ENCODE results near the gene APOM. TPM values are rescaled to one million over a fixed set of nuclear protein-coding genes. Genes with fewer than 3 reads are reported as not detected.

APOM gene
- total and polyA plus RNA-seq, 10 donors = 0.66 to 9.7 (median 2.8) TPM

- Histone ChIP-seq H3K27me3 (replicated peaks in 1 of 7) (no peaks in the 10 kb centered on the region), H3K9me3 (no peaks in the 10 kb centered on the region), H3K36me3 (peaks cover 0 to 53% (median 23%) of the 10 kb centered on the region in 6 donors), H3K4me3 (no peak overlapping the region), H3K27ac (peak overlapping the region in 4 of 8 donors; percentile 95 to 98 (median 96)), H3K4me1 (peaks cover 54 to 85% (median 76%) of the 10 kb centered on the region in 6 donors)
- DNase-seq = no peak
- intact Hi-C loops (cut with DNase I; ENCODE audit: low total_unique reads) = no loop called here
- TF ChIP-seq POLR2AphosphoS5 (IDR thresholded peaks at IDR 0.05) (peak in 1 of 3 donors; percentile 23), POLR2A (IDR thresholded peaks at IDR 0.05) (no peak)
- whole genome bisulfite sequencing, 5 donors = 83 to 93% (median 89%) methylated on average over 10 to 12 of the region's 12 CpGs
Observed at GRCh38 chr6:31662124-31662723, 6.5 kb downstream of the APOM start.

- H3K4me3 ChIP-seq = peak overlapping the region; percentile 75 to 85 (median 78)
- peak overlapping the region in 7 of 8 donors; percentile 96 to 99 (median 98) for H3K27ac ChIP-seq
- WGBS, 5 donors = 64 to 78% (median 74%) methylated on average over 9 of the region's 9 CpGs
- no peak for TF ChIP-seq POLR2A (IDR thresholded peaks at IDR 0.05)
- TF ChIP-seq POLR2AphosphoS5 (IDR thresholded peaks at IDR 0.05) = no peak
- no peak for TF ChIP-seq CTCF (IDR thresholded peaks at IDR 0.05 in 8 of 11, conservative IDR thresholded peaks at IDR 0.05 in 3 of 11)
- no peaks in the 10 kb centered on the region for H3K9me3 ChIP-seq
- DNase-seq = no peak
- H3K4me1 ChIP-seq = peaks cover 46 to 85% (median 76%) of the 10 kb centered on the region in 6 donors
- intact Hi-C loops (cut with DNase I; ENCODE audit: low total_unique reads) = no loop called here
- H3K27me3 ChIP-seq (replicated peaks in 1 of 7) = no peaks in the 10 kb centered on the region
- peaks cover 0 to 53% (median 30%) of the 10 kb centered on the region in 6 donors for H3K36me3 ChIP-seq
Observed at GRCh38 chr6:31663126-31663960, 7.6 kb downstream of the APOM start.

GRCh38 chr6:31663961-31664789 is 8.5 kb downstream of the APOM start:
- peak; percentile 82 for DNase-seq
- peak overlapping the region; percentile 75 to 85 (median 78) for H3K4me3 ChIP-seq
- H3K36me3 ChIP-seq = peaks cover 0 to 55% (median 38%) of the 10 kb centered on the region in 6 donors
- H3K27me3 ChIP-seq (replicated peaks in 1 of 7) = no peaks in the 10 kb centered on the region
- H3K27ac ChIP-seq = peak overlapping the region; percentile 96 to 99 (median 98)
- intact Hi-C loops (cut with DNase I; ENCODE audit: low total_unique reads) = no loop called here
- 28 to 36% (median 31%) methylated on average over 16 to 17 of the region's 17 CpGs for WGBS, 5 donors
- H3K4me1 ChIP-seq = peaks cover 37 to 85% (median 71%) of the 10 kb centered on the region in 6 donors
- H3K9me3 ChIP-seq = no peaks in the 10 kb centered on the region
- TF ChIP-seq POLR2A (IDR thresholded peaks at IDR 0.05) = no peak
- TF ChIP-seq POLR2AphosphoS5 (IDR thresholded peaks at IDR 0.05) = peak in 2 of 3 donors; percentile 22 to 30

- peak within 1 kb of the TSS; percentile 96 to 99 (median 98) for H3K27ac ChIP-seq
- 0% methylated on average over 32 to 39 of the region's 39 CpGs for WGBS, 5 donors
- H3K36me3 ChIP-seq = peaks cover 0 to 61% (median 46%) of the 10 kb centered on the region in 6 donors
- peak; percentile 94 for DNase-seq
- peak within 1 kb of the TSS; percentile 75 to 85 (median 78) for H3K4me3 ChIP-seq
- H3K27me3 ChIP-seq (replicated peaks in 1 of 7) = no peaks in the 10 kb centered on the region
- TF ChIP-seq POLR2A (IDR thresholded peaks at IDR 0.05) = peak in 1 of 3 donors; percentile 62
- no peak for TF ChIP-seq CTCF (IDR thresholded peaks at IDR 0.05 in 8 of 11, conservative IDR thresholded peaks at IDR 0.05 in 3 of 11)
- TF ChIP-seq POLR2AphosphoS5 (IDR thresholded peaks at IDR 0.05) = peak in 2 of 3 donors; percentile 77 to 86
- H3K4me1 ChIP-seq = peaks cover 32 to 82% (median 64%) of the 10 kb centered on the region in 6 donors
- H3K9me3 ChIP-seq = no peaks in the 10 kb centered on the region
- intact Hi-C loops (cut with DNase I; ENCODE audit: low total_unique reads) = no loop called here
Observed at GRCh38 chr6:31664790-31665500, 9.3 kb downstream of the APOM start, which contains the start of gene GPANK1. GPANK1 (minus strand) TSS chr6:31664997; CDS start chr6:31664478, 519 bp downstream.
